CD4-positive, alpha-beta T cell treated with Interleukin-17A for 4 hours (primary cell): ENCODE results near the gene DHRS7C.

Source experiments
- DNase-seq: peaks from one replicate; pipeline ENCODE4 v3.0.0-alpha.2; 2020; ENCODE audit warnings: mixed read lengths

DHRS7C gene

GRCh38 chr17:9763643-9764042, 27.7 kb downstream of the DHRS7C start:
- DNase-seq: no peak

GRCh38 chr17:9760266-9760665, 31.1 kb downstream of the DHRS7C start:
- DNase-seq: no peak

GRCh38 chr17:9755083-9755482, 36.3 kb downstream of the DHRS7C start:
- DNase-seq: no peak

- DNase-seq: no peak
Measured at GRCh38 chr17:9750524-9750923, 40.9 kb downstream of the DHRS7C start.

DNA sequence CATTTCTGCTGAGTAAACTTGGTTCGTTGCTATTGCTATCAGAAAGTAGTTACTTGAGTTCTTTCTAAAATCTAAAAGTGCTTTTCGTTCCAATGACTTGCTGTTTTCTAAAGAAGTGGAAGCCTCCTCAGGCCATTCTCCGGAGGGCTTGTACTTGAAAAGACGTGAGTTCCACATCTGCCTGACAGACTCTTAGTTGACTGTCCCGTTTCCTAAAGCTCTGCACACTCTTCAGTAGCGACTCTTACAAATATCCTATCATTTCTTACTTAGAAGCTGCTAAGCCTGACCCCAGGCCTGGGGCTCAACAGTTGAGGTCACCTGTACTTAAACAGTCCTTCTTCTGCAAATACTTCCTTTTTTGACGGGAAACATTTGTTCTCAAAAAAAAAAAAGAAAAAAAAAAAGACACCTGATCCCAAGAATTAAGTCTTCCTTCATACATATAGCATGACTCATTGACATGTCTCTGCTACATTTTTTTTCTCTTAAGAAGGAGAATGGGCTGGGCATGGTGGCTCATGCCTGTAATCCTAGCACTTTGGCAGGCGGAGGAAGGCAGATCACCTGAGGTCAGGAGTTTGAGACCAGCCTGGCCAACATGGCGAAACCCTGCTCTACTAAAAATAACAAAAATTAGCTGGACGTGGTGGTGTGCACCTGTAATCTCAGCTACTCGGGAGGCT, 61.5 kb downstream of the DHRS7C start:
- no peak for DNase-seq

DNA sequence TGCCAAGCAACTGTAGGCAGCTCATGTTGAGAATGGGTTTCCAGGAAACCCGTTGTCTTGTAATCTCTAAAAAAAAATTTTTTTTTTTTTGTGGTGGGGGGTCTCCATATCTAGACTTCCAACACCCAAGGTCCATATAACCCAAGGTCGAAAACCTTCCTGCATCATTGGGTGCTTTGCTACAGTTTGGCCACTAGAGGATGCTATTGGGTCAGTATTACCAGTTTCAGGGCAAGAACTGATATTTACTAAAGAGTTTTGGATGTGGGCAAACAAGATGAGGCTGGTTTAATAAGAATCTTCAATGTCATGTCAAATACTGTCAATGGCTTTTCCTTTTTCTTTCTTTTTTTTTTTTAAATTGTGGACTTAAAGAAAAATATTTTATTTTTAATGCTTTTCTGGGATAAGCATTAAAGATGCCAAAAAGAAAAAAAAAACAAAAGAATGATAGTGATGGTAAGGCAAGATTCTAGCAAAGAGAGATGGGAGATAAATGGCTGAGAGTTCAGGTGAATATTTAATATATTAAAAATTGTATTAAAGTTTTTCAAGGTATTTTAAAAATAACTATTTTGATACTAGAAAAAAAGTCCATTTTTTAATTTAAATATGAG, 62.2 kb downstream of the DHRS7C start:
- DNase-seq: no peak

GRCh38 chr17:9728564-9728963, 62.8 kb downstream of the DHRS7C start:
- DNase-seq: no peak

GRCh38 chr17:9728005-9728404, 63.4 kb downstream of the DHRS7C start:
- DNase-seq: no peak

- DNase-seq: no peak
Measured at GRCh38 chr17:9726291-9726690, 65.1 kb downstream of the DHRS7C start.

DNA sequence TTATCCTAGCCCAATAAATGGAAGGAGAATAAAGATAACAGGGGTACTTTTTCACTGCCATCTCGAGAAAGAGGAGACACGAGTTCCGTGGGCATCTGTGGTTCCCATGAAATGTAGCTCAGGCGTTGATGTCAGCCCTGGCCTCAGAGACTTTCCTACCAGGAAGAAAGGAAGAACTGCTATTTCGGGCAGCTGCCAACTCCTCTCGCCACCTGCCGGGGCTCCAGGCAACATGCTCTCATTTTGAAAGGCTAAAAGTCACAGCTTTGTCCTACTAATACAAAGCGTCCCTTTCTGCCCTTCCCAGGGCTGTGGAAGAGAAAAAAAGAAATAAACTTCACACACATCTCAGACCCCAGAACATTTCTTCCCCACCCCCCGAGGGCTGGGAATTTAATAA, 65.8 kb downstream of the DHRS7C start:
- no peak for DNase-seq
